Erythroblast (primary cell): ENCODE measurements around the gene DDI2.

Experiments used
- GATA1 ChIP-seq: IDR thresholded peaks from 2 replicates; pipeline ENCODE4 v1.6.1; 2011; ENCODE audit warnings: low read depth, mild to moderate bottlenecking, control low read depth, low read length, moderate library complexity
- POLR2A ChIP-seq: IDR thresholded peaks from 2 replicates; pipeline ENCODE4 v1.6.1; 2011; ENCODE audit warnings: mild to moderate bottlenecking, low read length

- no peak for TF ChIP-seq POLR2A
- no peak for TF ChIP-seq GATA1
Measured at GRCh38 chr1:15702722-15703550, 85.7 kb downstream of the DDI2 start.
